ENCODE results near the gene CRELD2. TPM values are rescaled to one million over a fixed set of nuclear protein-coding genes. Genes with fewer than 3 reads are reported as not detected.
A peak's percentile ranks its signal among the peaks of the same experiment; 100 is the strongest.

CRELD2 gene
- total and polyA plus RNA-seq, 2 of the 13 experiments (the other 11 are each of a cell fraction or from before 2014, with no cell fraction given) = 17.2 to 44.7 TPM

DNA sequence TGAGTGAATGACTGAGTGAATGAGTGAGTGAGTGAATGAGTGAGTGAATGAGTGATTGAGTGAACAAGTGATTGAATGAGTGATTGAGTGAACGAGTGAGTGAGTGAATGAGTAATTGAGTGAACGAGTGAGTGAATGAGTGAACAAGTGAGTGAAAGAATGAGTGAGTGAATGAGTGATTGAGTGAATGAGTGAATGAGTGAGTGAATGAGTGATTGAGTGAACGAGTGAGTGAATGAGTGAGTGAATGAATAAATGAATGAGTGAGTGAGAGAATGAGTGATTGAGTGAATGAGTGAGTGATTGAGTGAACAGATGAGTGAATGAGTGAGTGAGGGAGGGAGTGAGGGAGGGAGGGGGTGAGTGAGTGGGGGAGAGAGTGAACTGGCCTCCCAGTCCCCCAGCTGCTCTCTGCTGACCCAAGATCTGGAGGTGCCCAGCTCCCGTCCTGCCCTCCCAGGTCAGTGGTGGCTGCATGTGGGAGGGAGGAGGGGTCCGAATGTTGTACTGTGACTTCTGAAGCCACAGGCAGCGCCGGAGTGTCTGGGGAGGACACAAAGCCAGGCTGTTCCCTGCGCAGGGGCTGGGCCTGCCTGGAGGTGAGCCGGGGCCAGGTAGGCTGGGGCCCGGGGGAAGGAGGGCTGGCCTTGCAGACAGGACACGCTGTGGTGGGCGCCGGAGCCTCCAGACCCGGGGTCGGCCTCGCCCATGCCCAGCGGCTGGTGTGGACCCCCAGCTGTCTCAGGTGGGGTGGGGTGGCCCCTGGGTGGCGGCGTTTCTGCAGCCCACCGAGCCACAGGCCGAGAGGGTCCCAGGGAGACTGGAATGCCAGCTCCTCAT, 24.4 kb downstream of the CRELD2 start (continued):
- TF ChIP-seq, protein P1, sequence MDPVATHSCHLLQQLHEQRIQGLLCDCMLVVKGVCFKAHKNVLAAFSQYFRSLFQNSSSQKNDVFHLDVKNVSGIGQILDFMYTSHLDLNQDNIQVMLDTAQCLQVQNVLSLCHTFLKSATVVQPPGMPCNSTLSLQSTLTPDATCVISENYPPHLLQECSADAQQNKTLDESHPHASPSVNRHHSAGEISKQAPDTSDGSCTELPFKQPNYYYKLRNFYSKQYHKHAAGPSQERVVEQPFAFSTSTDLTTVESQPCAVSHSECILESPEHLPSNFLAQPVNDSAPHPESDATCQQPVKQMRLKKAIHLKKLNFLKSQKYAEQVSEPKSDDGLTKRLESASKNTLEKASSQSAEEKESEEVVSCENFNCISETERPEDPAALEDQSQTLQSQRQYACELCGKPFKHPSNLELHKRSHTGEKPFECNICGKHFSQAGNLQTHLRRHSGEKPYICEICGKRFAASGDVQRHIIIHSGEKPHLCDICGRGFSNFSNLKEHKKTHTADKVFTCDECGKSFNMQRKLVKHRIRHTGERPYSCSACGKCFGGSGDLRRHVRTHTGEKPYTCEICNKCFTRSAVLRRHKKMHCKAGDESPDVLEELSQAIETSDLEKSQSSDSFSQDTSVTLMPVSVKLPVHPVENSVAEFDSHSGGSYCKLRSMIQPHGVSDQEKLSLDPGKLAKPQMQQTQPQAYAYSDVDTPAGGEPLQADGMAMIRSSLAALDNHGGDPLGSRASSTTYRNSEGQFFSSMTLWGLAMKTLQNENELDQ (CRISPR knock-in tag; IDR thresholded peaks at IDR 0.05; ENCODE audit: borderline replicate concordance) = no peak
- TF ChIP-seq SPEN (CRISPR knock-in tag; IDR thresholded peaks at IDR 0.05; ENCODE audit: low read depth) (peak; percentile 58; the same call in 1 of the 2 replicates), LCORL (IDR thresholded peaks at IDR 0.05) (peak; percentile 47; the same call in 1 of the 2 replicates), LCORL (CRISPR knock-in tag; IDR thresholded peaks at IDR 0.05) (no peak; the same call in 1 of the 2 replicates), KDM1A (CRISPR knock-in tag; IDR thresholded peaks at IDR 0.05) (no peak), MED1 (CRISPR knock-in tag; IDR thresholded peaks at IDR 0.05) (peak; percentile 76), REPIN1 (CRISPR knock-in tag; IDR thresholded peaks at IDR 0.05; ENCODE audit: borderline replicate concordance, low read depth) (0 out of 2 replicates have a peak, but pooled peaks have one; percentile 19), ZBTB26 (CRISPR knock-in tag; IDR thresholded peaks at IDR 0.05; ENCODE audit: borderline replicate concordance) (0 out of 2 replicates have a peak, but pooled peaks have one; percentile 25), BHLHE40 (IDR thresholded peaks at IDR 0.05; ENCODE audit: low read length) (no peak), ZNF569 (CRISPR knock-in tag; IDR thresholded peaks at IDR 0.05; ENCODE audit: borderline replicate concordance) (no peak), SIX4 (CRISPR knock-in tag; IDR thresholded peaks at IDR 0.05) (peak; percentile 24; the same call in 1 of the 2 replicates), RBM39 (IDR thresholded peaks at IDR 0.05; ENCODE audit: low read depth, low read length, poor library complexity, severe bottlenecking) (no peak), ARNT2 (CRISPR knock-in tag; IDR thresholded peaks at IDR 0.05; ENCODE audit: low read depth) (peak; percentile 60; the same call in 1 of the 2 replicates), TBX2 (CRISPR knock-in tag; IDR thresholded peaks at IDR 0.05; ENCODE audit: borderline replicate concordance) (peak; percentile 66; the same call in 1 of the 2 replicates), ATF7-NPFF (CRISPR knock-in tag; IDR thresholded peaks at IDR 0.05; ENCODE audit: low read depth) (peak; percentile 38; the same call in 1 of the 2 replicates), ZNF264 (CRISPR knock-in tag; IDR thresholded peaks at IDR 0.05) (no peak), CEBPB (IDR thresholded peaks at IDR 0.05; ENCODE audit: borderline replicate concordance, low read depth, low read length) (no peak), ZNF839 (CRISPR knock-in tag; IDR thresholded peaks at IDR 0.05; ENCODE audit: borderline replicate concordance) (peak; percentile 56; the same call in 1 of the 2 replicates), ZNF768 (CRISPR knock-in tag; IDR thresholded peaks at IDR 0.05) (peak; percentile 68; the same call in 1 of the 2 replicates), TBP (CRISPR knock-in tag; IDR thresholded peaks at IDR 0.05) (no peak), ZNF772 (CRISPR knock-in tag; IDR thresholded peaks at IDR 0.05) (0 out of 2 replicates have a peak, but pooled peaks have one; percentile 41), HDAC2 (CRISPR knock-in tag; IDR thresholded peaks at IDR 0.05) (peak; percentile 74; the same call in 1 of the 2 replicates), ZNF510 (CRISPR knock-in tag; IDR thresholded peaks at IDR 0.05; ENCODE audit: low read depth) (0 out of 2 replicates have a peak, but pooled peaks have one; percentile 29), AHR (CRISPR knock-in tag; IDR thresholded peaks at IDR 0.05) (peak; percentile 74; the same call in 1 of the 2 replicates)
- TF ChIP-seq, protein P2, sequence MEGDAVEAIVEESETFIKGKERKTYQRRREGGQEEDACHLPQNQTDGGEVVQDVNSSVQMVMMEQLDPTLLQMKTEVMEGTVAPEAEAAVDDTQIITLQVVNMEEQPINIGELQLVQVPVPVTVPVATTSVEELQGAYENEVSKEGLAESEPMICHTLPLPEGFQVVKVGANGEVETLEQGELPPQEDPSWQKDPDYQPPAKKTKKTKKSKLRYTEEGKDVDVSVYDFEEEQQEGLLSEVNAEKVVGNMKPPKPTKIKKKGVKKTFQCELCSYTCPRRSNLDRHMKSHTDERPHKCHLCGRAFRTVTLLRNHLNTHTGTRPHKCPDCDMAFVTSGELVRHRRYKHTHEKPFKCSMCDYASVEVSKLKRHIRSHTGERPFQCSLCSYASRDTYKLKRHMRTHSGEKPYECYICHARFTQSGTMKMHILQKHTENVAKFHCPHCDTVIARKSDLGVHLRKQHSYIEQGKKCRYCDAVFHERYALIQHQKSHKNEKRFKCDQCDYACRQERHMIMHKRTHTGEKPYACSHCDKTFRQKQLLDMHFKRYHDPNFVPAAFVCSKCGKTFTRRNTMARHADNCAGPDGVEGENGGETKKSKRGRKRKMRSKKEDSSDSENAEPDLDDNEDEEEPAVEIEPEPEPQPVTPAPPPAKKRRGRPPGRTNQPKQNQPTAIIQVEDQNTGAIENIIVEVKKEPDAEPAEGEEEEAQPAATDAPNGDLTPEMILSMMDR (CRISPR knock-in tag; IDR thresholded peaks at IDR 0.05) = peak; percentile 11; the same call in 1 of the 2 replicates

All from HepG2 (cell line).